ENCODE data around the gene XRN2.

DNA sequence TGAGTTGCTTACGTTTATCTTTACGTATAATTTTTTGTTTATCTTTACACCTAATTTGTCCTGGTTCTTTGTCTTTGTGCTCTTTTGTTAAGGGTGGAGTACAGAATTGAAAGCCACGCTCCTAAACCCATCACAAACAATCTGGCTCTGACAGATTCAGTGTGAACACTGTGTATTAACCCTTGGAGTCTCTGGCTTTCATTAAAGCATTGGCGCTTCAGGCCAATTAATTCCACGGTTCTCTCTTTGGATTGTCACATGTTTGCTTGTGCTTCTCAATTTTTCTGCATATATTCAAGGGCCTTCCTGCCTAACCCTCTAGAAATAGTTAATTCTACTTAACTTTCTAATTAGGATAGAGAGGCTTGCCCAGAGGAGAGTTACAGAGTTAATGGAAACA lies 55.6 kb downstream of the XRN2 start:
- TF ChIP-seq, protein P1, sequence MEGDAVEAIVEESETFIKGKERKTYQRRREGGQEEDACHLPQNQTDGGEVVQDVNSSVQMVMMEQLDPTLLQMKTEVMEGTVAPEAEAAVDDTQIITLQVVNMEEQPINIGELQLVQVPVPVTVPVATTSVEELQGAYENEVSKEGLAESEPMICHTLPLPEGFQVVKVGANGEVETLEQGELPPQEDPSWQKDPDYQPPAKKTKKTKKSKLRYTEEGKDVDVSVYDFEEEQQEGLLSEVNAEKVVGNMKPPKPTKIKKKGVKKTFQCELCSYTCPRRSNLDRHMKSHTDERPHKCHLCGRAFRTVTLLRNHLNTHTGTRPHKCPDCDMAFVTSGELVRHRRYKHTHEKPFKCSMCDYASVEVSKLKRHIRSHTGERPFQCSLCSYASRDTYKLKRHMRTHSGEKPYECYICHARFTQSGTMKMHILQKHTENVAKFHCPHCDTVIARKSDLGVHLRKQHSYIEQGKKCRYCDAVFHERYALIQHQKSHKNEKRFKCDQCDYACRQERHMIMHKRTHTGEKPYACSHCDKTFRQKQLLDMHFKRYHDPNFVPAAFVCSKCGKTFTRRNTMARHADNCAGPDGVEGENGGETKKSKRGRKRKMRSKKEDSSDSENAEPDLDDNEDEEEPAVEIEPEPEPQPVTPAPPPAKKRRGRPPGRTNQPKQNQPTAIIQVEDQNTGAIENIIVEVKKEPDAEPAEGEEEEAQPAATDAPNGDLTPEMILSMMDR (conservative IDR thresholded peaks at IDR 0.05; ENCODE audit: low read depth, low read length), result no peak
- no peak for TF ChIP-seq EZH2 (IDR thresholded peaks at IDR 0.05; ENCODE audit: borderline replicate concordance, low read depth, low read length, poor library complexity, severe bottlenecking)

All from A673 (cell line).